ENCODE results near the gene IAPP. TPM values are rescaled to one million over a fixed set of nuclear protein-coding genes. Genes with fewer than 3 reads are reported as not detected.

Gene IAPP
- total RNA-seq, 1 experiment from 2014 or later, result not detected

GRCh38 chr12:21334771-21335325 is 37.9 kb upstream of the IAPP start, which contains the start of gene SLCO1A2:
SLCO1A2 (minus strand) TSS chr12:21334917; CDS start chr12:21334647, 270 bp downstream.
- H3K79me2 ChIP-seq (ENCODE audit: insufficient read depth, low read length), result no peaks in the 10 kb centered on the region
- no peak within 1 kb of the TSS for H3K4me2 ChIP-seq (ENCODE audit: low read length)
- no peak within 1 kb of the TSS for H2AFZ ChIP-seq (ENCODE audit: low read depth, low read length, poor library complexity, severe bottlenecking)
- no peak for TF ChIP-seq POLR2AphosphoS5 (IDR thresholded peaks at IDR 0.05; ENCODE audit: low read depth, low read length)
- TF ChIP-seq ELF1 (IDR thresholded peaks at IDR 0.05; ENCODE audit: borderline replicate concordance, low read depth), result no peak
- no peak for TF ChIP-seq FOSL1 (IDR thresholded peaks at IDR 0.05; ENCODE audit: low read depth)
- no peak for TF ChIP-seq CEBPB (IDR thresholded peaks at IDR 0.05; ENCODE audit: low read depth)
- no peak for TF ChIP-seq EGR1 (IDR thresholded peaks at IDR 0.05; ENCODE audit: low read depth)
- TF ChIP-seq ATF3 (IDR thresholded peaks at IDR 0.05), result no peak
- no peak for TF ChIP-seq ZFX (IDR thresholded peaks at IDR 0.05)
- no peak for TF ChIP-seq SIN3A (IDR thresholded peaks at IDR 0.05; ENCODE audit: low read depth)
- TF ChIP-seq YY1 (IDR thresholded peaks at IDR 0.05; ENCODE audit: extremely low read depth, insufficient replicate concordance, low read depth, low read length), result no peak
- TF ChIP-seq JUND (IDR thresholded peaks at IDR 0.05), result no peak
- no peak for TF ChIP-seq ZBTB33 (IDR thresholded peaks at IDR 0.05; ENCODE audit: extremely low read depth, insufficient replicate concordance, low read length)
- no peak for TF ChIP-seq CTCF (IDR thresholded peaks at IDR 0.05 in 2 of 3, conservative IDR thresholded peaks at IDR 0.05 in 1 of 3; ENCODE audit: borderline replicate concordance in 1 of 3, insufficient read depth in 1 of 3, low read depth in 2 of 3, low read length in 2 of 3)
- TF ChIP-seq EZH2phosphoT487 (IDR thresholded peaks at IDR 0.05; ENCODE audit: borderline replicate concordance), result no peak
- TF ChIP-seq MAX (IDR thresholded peaks at IDR 0.05), result no peak
- no peak for TF ChIP-seq TCF7L2 (IDR thresholded peaks at IDR 0.05; ENCODE audit: borderline replicate concordance, extremely low read depth, insufficient read depth, insufficient read length)
- no peak for TF ChIP-seq ZNF274 (IDR thresholded peaks at IDR 0.05; ENCODE audit: low read depth, low read length)
- no peak for TF ChIP-seq RAD21 (IDR thresholded peaks at IDR 0.05; ENCODE audit: low read depth)
- ATAC-seq (no peak), DNase-seq (ENCODE audit: low read depth, low spot score) (no peak)
- ChIA-PET CTCF (no interaction called here), RAD21 (ENCODE audit: low non-redundant PET in 1 of 2, low total read pairs in 2 of 2, uncharacterized antibody in 2 of 2, unreplicated experiment in 2 of 2) (no interaction called here), POLR2A (no interaction called here)
- H3K9me2 ChIP-seq (ENCODE audit: insufficient read depth), result no peaks in the 10 kb centered on the region
- H3K4me1 ChIP-seq (ENCODE audit: control insufficient read depth in 1 of 2, insufficient read depth in 2 of 2, low read length in 2 of 2), result no peaks in the 10 kb centered on the region
- H4K20me1 ChIP-seq (ENCODE audit: insufficient read depth), result no peaks in the 10 kb centered on the region
- no TSS peak for BruUV-seq (replicated peaks)
- intact Hi-C loops (cut with micrococcal nuclease), result no loop called here
- no peaks in the 10 kb centered on the region for H3K27me3 ChIP-seq (ENCODE audit: insufficient read depth, low read length)
- no peak within 1 kb of the TSS for H3K27ac ChIP-seq (ENCODE audit: low read depth, low read length)
- H3K9ac ChIP-seq (ENCODE audit: low read length), result no peak within 1 kb of the TSS
- peaks cover 5 to 9% of the 10 kb centered on the region in 2 experiments; a peak in 3 of 4 replicates for H3K9me3 ChIP-seq (ENCODE audit: control insufficient read depth in 1 of 2, insufficient read depth in 1 of 2, low read depth in 1 of 2, low read length in 2 of 2)
- no peak within 1 kb of the TSS for H3K4me3 ChIP-seq (replicated peaks in 1 of 2; ENCODE audit: low read depth in 1 of 2, low read length in 2 of 2)
- H3K36me3 ChIP-seq (ENCODE audit: control insufficient read depth in 1 of 2, insufficient read depth in 2 of 2, low read length in 2 of 2), result no peaks in the 10 kb centered on the region
